HG02885 (cell line): ENCODE data around the gene ZNF653.
A peak's percentile ranks its signal among the peaks of the same experiment; 100 is the strongest.
"Not testable (repeated sequence)": the region's sequence is repeated elsewhere in the genome, so short reads cannot be mapped to it uniquely, and the experiment has no call there.

Source experiments
- ATAC-seq: cut with Tn5 transposase; IDR thresholded peaks from one replicate; pipeline ENCODE4 v1.9.1; 2021; ENCODE audit warnings: mild to moderate bottlenecking; ENCODE audit not compliant: unreplicated experiment, poor library complexity

ZNF653 gene

DNA sequence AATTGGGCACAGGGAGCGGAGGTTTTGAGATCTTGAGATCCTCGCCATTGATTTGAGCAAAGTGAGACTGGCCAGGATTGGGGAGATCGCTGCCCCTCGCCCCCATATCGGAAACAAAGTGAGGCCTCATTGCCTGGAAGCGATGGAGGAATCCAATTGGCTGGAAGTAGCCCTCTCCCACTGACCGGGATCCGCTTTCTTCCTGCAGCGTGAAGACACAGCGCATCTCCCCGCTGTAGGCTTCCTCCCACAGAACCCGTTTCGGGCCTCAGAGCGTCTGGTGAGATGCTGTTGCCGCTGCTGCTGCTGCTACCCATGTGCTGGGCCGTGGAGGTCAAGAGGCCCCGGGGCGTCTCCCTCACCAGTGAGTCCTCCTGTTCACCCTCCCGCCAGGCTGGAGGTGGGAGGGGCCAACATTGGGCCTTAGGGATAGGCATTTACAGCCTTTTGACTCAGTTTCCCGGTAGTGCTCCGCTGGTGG is 69.8 kb downstream of the ZNF653 start:
- ATAC-seq, result no peak

DNA sequence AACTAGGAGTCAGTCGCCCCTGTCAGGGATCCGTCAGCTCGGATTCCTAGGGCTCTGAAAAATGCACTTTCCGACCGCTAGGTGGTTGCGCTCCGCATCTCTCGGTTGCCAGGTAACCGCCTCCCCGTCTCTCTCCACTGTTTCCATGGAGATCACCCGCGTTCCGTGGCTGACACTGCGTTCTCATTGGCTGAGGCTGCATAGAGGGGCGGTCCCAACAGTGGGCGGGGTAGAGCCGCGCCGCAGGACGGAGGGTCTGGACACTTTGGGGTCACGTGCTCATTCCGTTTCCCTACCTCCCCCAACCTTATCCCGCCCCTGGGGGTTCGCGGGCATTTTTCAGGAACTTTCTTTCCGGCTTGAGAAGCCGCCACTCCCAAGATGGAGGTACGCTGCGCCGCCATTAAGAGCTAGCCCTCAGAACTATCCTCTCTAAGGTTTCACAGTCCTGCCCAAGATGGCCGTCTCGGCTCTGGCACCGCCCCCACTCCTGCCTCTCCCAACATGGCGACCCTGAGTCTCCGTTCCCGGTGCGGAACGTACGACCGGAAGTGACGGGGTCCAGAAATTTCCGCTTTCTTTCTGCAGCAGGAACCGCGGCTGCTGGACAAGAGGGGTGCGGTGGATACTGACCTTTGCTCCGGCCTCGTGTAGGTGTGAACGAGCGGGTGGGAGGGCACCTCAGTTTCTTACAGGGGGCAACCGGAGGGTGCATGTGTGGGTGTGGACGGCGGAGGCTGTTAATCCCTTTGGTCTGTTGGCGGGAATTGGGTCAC is 70.4 kb downstream of the ZNF653 start, which contains the start of the genes ODAD3 and PRKCSH:
TSS of gene ODAD3 (minus strand) at position 65 of the 776 bp plus-strand sequence. CDS start 105 bp downstream, outside the sequence.
TSS of gene PRKCSH (plus strand) at position 579 of the 776 bp plus-strand sequence. CDS start 483 bp downstream, outside the sequence.
- ATAC-seq, result peak; percentile 90

DNA sequence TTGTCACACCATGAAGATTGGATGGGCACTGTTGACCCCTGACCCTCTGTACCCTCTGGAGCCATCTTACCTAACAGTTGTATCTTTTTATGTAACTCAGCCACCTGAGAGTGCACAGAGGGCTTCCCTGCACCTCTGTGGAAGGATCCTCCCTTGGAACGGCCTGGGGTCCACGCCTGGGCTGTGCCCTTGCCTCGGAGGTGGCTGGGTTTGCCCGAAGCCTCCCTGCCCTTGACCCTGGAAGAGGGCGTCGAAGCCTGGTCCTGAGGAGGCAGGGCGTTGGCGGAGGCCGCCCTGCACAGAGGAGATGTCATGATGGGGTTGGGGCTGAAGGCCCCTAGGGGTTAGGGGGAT is 71.0 kb downstream of the ZNF653 start:
- ATAC-seq, result peak; percentile 14

DNA sequence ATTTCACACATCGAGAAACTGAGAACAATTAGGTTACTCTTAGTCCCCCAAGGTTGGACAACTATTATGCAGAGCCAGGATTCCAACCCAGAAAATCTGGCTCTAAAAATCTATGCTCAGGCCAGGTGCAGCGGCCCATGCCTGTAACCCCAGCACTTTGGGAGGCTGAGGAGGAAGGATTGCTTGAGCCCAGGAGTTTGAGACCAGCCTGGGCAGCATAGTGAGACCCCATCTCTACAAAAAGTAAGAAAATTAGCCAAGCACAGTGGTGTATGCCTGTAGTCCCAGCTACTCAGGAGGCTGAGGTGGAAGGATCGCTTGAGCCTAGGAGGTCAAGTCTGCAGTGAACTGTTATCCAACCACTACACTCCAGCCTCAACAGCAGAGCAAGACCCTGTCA is 72.1 kb downstream of the ZNF653 start:
- ATAC-seq, result not testable (repeated sequence)
